CD14-positive monocyte (primary cell): ENCODE measurements around the gene ATP2C1. TPM values are rescaled to one million over a fixed set of nuclear protein-coding genes. Genes with fewer than 3 reads are reported as not detected.

ENCODE experiments used
- DNase-seq, 3 donors: peaks; one replicate each; pipeline ENCODE4 v3.0.0-alpha.2; 2011 to 2022
- H2AFZ ChIP-seq: 2 replicates; pipeline ENCODE4 v1.6.0; 2012; ENCODE audit warnings: mild to moderate bottlenecking, low read depth, low read length, inconsistent platforms; ENCODE audit not compliant: insufficient read depth, poor library complexity, severe bottlenecking
- H3K27ac ChIP-seq, 2 donors: 1 replicate in 1 of 2; 2 replicates in 1 of 2; pipeline ENCODE4 v1.5.1; 2012 to 2013; ENCODE audit warnings: low read length in 2 of 2, control low read depth in 1 of 2, inconsistent platforms in 1 of 2, low read depth in 1 of 2, mild to moderate bottlenecking in 1 of 2
- H3K27me3 ChIP-seq, 2 donors: one replicate each; pipeline versions ENCODE4 v1.6.0 to v1.6.1; 2011 to 2013; ENCODE audit warnings: low read length in 2 of 2; ENCODE audit not compliant: control insufficient read depth in 2 of 2, insufficient read depth in 2 of 2
- H3K36me3 ChIP-seq, 2 donors: replicated peaks in 1 of 2; 1 replicate in 1 of 2; 2 replicates in 1 of 2; pipeline versions ENCODE4 v1.5.1 to v1.6.1; 2012 to 2013; ENCODE audit warnings: low read length in 2 of 2, control low read depth in 1 of 2, inconsistent platforms in 1 of 2, mild to moderate bottlenecking in 1 of 2; ENCODE audit not compliant: insufficient read depth in 2 of 2, control insufficient read depth in 1 of 2
- H3K4me1 ChIP-seq, 2 donors: 1 replicate in 1 of 2; 2 replicates in 1 of 2; pipeline versions ENCODE4 v1.5.1 to v1.6.1; 2012 to 2013; ENCODE audit warnings: low read length in 2 of 2, control low read depth in 1 of 2, inconsistent platforms in 1 of 2, mild to moderate bottlenecking in 1 of 2, moderate library complexity in 1 of 2; ENCODE audit not compliant: insufficient read depth in 2 of 2, control insufficient read depth in 1 of 2
- H3K4me2 ChIP-seq: replicated peaks from 2 replicates; pipeline ENCODE3; 2012; ENCODE audit warnings: low read length, moderate library complexity, mild to moderate bottlenecking; ENCODE audit not compliant: poor library complexity, severe bottlenecking; ENCODE audit errors: extremely low read depth
- H3K4me3 ChIP-seq, 3 experiments: fragments of 200-600 bp in 1 of 3; sonication (generic) in 1 of 3; replicated peaks in 1 of 3; 1 replicate in 2 of 3; 2 replicates in 1 of 3; pipeline ENCODE4 v1.5.1; 2011 to 2013; ENCODE audit warnings: low read length in 3 of 3, mild to moderate bottlenecking in 3 of 3, control low read depth in 2 of 3, low read depth in 2 of 3, inconsistent platforms in 1 of 3, moderate library complexity in 1 of 3
- H3K79me2 ChIP-seq: 2 replicates; pipeline ENCODE4 v1.6.0; 2012; ENCODE audit warnings: mild to moderate bottlenecking, control low read depth, inconsistent platforms, low read length, moderate library complexity; ENCODE audit not compliant: insufficient read depth
- H3K9ac ChIP-seq: 2 replicates; pipeline ENCODE4 v1.6.0; 2017; ENCODE audit warnings: low read length, mild to moderate bottlenecking; ENCODE audit not compliant: insufficient read depth, poor library complexity, severe bottlenecking
- H3K9me3 ChIP-seq, 2 donors: replicated peaks in 1 of 2; 1 replicate in 1 of 2; 2 replicates in 1 of 2; pipeline versions ENCODE4 v1.5.1 to v1.6.1; 2012 to 2013; ENCODE audit warnings: low read length in 2 of 2, control low read depth in 1 of 2; ENCODE audit not compliant: control insufficient read depth in 1 of 2, insufficient read depth in 1 of 2
- H4K20me1 ChIP-seq: 2 replicates; pipeline ENCODE4 v1.6.0; 2012; ENCODE audit warnings: mild to moderate bottlenecking, low read length, control low read depth, moderate library complexity; ENCODE audit not compliant: insufficient read depth
- H3K27ac Mint-ChIP-seq, 7 donors: one replicate each; pipeline ENCODE4 v1.8.0; 2020; ENCODE audit warnings: mild to moderate bottlenecking in 7 of 7, mixed read lengths in 7 of 7, moderate library complexity in 6 of 7, inconsistent platforms in 2 of 7
- H3K27me3 Mint-ChIP-seq, 3 donors: one replicate each; pipeline ENCODE4 v1.8.0; 2021 to 2022; ENCODE audit warnings: low read depth in 3 of 3, mild to moderate bottlenecking in 3 of 3, mixed read lengths in 3 of 3, moderate library complexity in 3 of 3, inconsistent platforms in 1 of 3
- H3K36me3 Mint-ChIP-seq, 2 donors: one replicate each; pipeline ENCODE4 v1.8.0; 2020; ENCODE audit warnings: mixed read lengths in 2 of 2, inconsistent platforms in 1 of 2, mild to moderate bottlenecking in 1 of 2
- H3K4me1 Mint-ChIP-seq: one replicate; pipeline ENCODE4 v1.8.0; 2020; ENCODE audit warnings: mild to moderate bottlenecking, mixed read lengths
- H3K4me3 Mint-ChIP-seq, 2 donors: one replicate each; pipeline ENCODE4 v1.8.0; 2020; ENCODE audit warnings: mild to moderate bottlenecking in 2 of 2, mixed read lengths in 2 of 2, moderate library complexity in 1 of 2
- H3K9me3 Mint-ChIP-seq, 7 donors: one replicate each; pipeline ENCODE4 v1.8.0; 2020 to 2022; ENCODE audit warnings: mixed read lengths in 7 of 7, mild to moderate bottlenecking in 6 of 7, moderate library complexity in 6 of 7, inconsistent platforms in 2 of 7
- CTCF ChIP-seq: fragments of 200-600 bp; IDR thresholded peaks from one replicate; pipeline ENCODE4 v1.8.0; 2022; ENCODE audit warnings: antibody characterized with exemption, mild to moderate bottlenecking
- WGBS: methylation state at CpG from one replicate; pipeline ENCODE4 v1.1.5; 2013; ENCODE audit warnings: missing lambda C conversion rate; ENCODE audit not compliant: insufficient coverage; 5-methylcytosine and 5-hydroxymethylcytosine counted together
- intact Hi-C, 2 donors: fragments of 100-400 bp; cut with micrococcal nuclease; formaldehyde crosslinking; loops; one replicate each; pipeline versions ENCODE4 v1.15.0 to v1.15.1; 2023
- polyA plus RNA-seq, 3 donors: library from polyadenylated mRNA; depleted of rRNA in 1 of 3; unstranded in 2 of 3; stranded (reverse) in 1 of 3; fragments of 300-500 nt in 2 of 3; fragments of >200 nt in 1 of 3; fragmentation: Illumina TruSeq in 2 of 3; gene quantifications; 1 replicate in 2 of 3; 2 replicates in 1 of 3; pipeline ENCODE4 v1.2.3, GENCODE V29; 2012 to 2021

The ATP2C1 gene
- polyA plus RNA-seq, 3 donors: 11.7 to 22.0 (median 12.2) TPM

- no peak for TF ChIP-seq CTCF
- Histone ChIP-seq H3K4me1 (peaks cover 15 to 22% of the 10 kb centered on the region in 2 donors), H2AFZ (no peak overlapping the region), H3K27ac (no peak overlapping the region), H3K4me2 (no peak overlapping the region), H3K9ac (no peak overlapping the region), H3K27me3 (no peaks in the 10 kb centered on the region), H3K4me3 (no peak overlapping the region), H3K79me2 (no peaks in the 10 kb centered on the region), H4K20me1 (no peaks in the 10 kb centered on the region), H3K36me3 (peaks cover 10 to 43% of the 10 kb centered on the region in 2 donors), H3K9me3 (no peaks in the 10 kb centered on the region)
- H3K27ac Mint-ChIP-seq: no peak overlapping the region
- WGBS: 100% methylated on average over 2 of the region's 3 CpGs
- intact Hi-C loops: no loop called here
- H3K27me3 Mint-ChIP-seq: peaks cover 0 to 2% (median 0%) of the 10 kb centered on the region in 3 donors
- H3K36me3 Mint-ChIP-seq: peaks cover 27 to 36% of the 10 kb centered on the region in 2 donors
- no peak for DNase-seq
- H3K9me3 Mint-ChIP-seq: peaks cover 0 to 5% (median 0%) of the 10 kb centered on the region in 7 donors
- H3K4me3 Mint-ChIP-seq: no peak overlapping the region
- peaks cover 18% of the 10 kb centered on the region for H3K4me1 Mint-ChIP-seq
These were observed 98.5 kb downstream of the ATP2C1 start for GRCh38 chr3:130992344-130992743.

- H3K9me3 Mint-ChIP-seq: no peaks in the 10 kb centered on the region
- WGBS: no CpG with 5 or more reads among the region's 7 CpGs
- H4K20me1 ChIP-seq: no peaks in the 10 kb centered on the region
- H3K27ac Mint-ChIP-seq: peak overlapping the region in 6 of 7 donors; percentile 56 to 86 (median 69)
- no peaks in the 10 kb centered on the region for H3K27me3 Mint-ChIP-seq
- H3K27ac ChIP-seq: peak overlapping the region in 1 of 2 donors; percentile 81
- no peak for TF ChIP-seq CTCF
- H3K4me3 Mint-ChIP-seq: no peak overlapping the region
- H3K4me1 Mint-ChIP-seq: peaks cover 11% of the 10 kb centered on the region
- H3K9me3 ChIP-seq: no peaks in the 10 kb centered on the region
- peaks cover 29 to 31% of the 10 kb centered on the region in 2 donors for H3K36me3 Mint-ChIP-seq
- H3K4me1 ChIP-seq: peaks cover 10 to 11% of the 10 kb centered on the region in 2 donors
- peak overlapping the region; percentile 21 for H3K4me2 ChIP-seq
- H3K27me3 ChIP-seq: no peaks in the 10 kb centered on the region
- H2AFZ ChIP-seq: no peak overlapping the region
- H3K79me2 ChIP-seq: no peaks in the 10 kb centered on the region
- intact Hi-C loops: no loop called here
- peaks cover 12 to 66% of the 10 kb centered on the region in 2 donors for H3K36me3 ChIP-seq
- peak; percentile 35 to 77 (median 46) for DNase-seq
- H3K4me3 ChIP-seq: no peak overlapping the region
- H3K9ac ChIP-seq: no peak overlapping the region
These were observed 103.4 kb downstream of the ATP2C1 start for GRCh38 chr3:130997289-130997688.
